HG02678 (cell line): ENCODE data around the gene CST4.
"Not testable (repeated sequence)": the region's sequence is repeated elsewhere in the genome, so short reads cannot be mapped to it uniquely, and the experiment has no call there.

Experiments
- ATAC-seq: cut with Tn5 transposase; IDR thresholded peaks from one replicate; pipeline ENCODE4 v1.9.1; 2021; ENCODE audit warnings: mild to moderate bottlenecking, moderate library complexity; ENCODE audit not compliant: unreplicated experiment

The CST4 gene

GRCh38 chr20:23644164-23644563 lies 44.7 kb downstream of the CST4 start:
- ATAC-seq, result no peak

- ATAC-seq, result no peak
Observed at GRCh38 chr20:23643659-23644058, 45.2 kb downstream of the CST4 start.

GRCh38 chr20:23641936-23642751 lies 46.7 kb downstream of the CST4 start:
- ATAC-seq, result no peak

GRCh38 chr20:23640671-23641667 lies 47.9 kb downstream of the CST4 start:
- ATAC-seq, result no peak

- no peak for ATAC-seq
Observed at GRCh38 chr20:23640018-23640601, 48.7 kb downstream of the CST4 start.

- no peak for ATAC-seq
Observed at GRCh38 chr20:23639490-23639958, 49.3 kb downstream of the CST4 start.

- no peak for ATAC-seq
Observed at GRCh38 chr20:23638309-23638708, 50.5 kb downstream of the CST4 start.

GRCh38 chr20:23637282-23638221 lies 51.3 kb downstream of the CST4 start, which contains the start of gene CST3:
CST3 (minus strand) TSS chr20:23637955; CDS start chr20:23637862, 93 bp downstream.
- ATAC-seq, result peak; percentile 60

GRCh38 chr20:23636908-23637281 lies 51.9 kb downstream of the CST4 start:
- ATAC-seq, result no peak

GRCh38 chr20:23636182-23636907 lies 52.5 kb downstream of the CST4 start:
- ATAC-seq, result no peak

- not testable (repeated sequence) for ATAC-seq
Observed at GRCh38 chr20:23635768-23636090, 53.1 kb downstream of the CST4 start.
